HFF-Myc (cell line): ENCODE measurements around the gene PRAC1.
A peak's percentile ranks its signal among the peaks of the same experiment; 100 is the strongest.
"Not testable (repeated sequence)": the region's sequence is repeated elsewhere in the genome, so short reads cannot be mapped to it uniquely, and the experiment has no call there.

Experiments used
- DNase-seq: peaks from one replicate; pipeline ENCODE4 v3.0.0-alpha.2; 2011; ENCODE audit warnings: low read depth; ENCODE audit errors: extremely low read depth
- H3K4me3 ChIP-seq: replicated peaks from 2 replicates; pipeline ENCODE4 v1.5.1; 2011; ENCODE audit warnings: low read depth, mild to moderate bottlenecking, control low read depth, low read length
- TF ChIP-seq, protein P1 (sequence below): IDR thresholded peaks from 2 replicates; pipeline ENCODE4 v1.5.1; 2012; ENCODE audit warnings: mild to moderate bottlenecking, low read depth, low read length, control low read depth; ENCODE audit errors: missing control alignments

PRAC1 gene

DNA sequence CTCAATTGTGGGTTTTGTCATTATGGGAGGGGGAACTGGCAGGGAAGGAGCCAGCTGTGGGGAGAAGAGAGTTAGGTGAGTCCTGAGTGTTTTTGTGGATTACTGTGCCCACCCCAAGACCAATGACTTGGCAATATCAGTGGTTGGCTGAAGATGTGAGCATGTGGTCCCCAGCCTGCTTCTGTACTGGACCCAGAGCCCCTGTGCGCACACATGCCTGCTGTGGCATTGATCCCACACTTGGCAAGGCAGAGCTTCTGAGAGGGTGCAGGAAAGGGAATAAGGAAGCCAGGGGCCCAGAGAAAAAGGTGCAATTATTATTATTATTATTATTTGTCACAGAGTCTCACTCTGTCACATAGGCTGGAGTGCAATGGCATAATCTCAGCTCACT is 1.3 kb downstream of the PRAC1 start:
- TF ChIP-seq, protein P1, sequence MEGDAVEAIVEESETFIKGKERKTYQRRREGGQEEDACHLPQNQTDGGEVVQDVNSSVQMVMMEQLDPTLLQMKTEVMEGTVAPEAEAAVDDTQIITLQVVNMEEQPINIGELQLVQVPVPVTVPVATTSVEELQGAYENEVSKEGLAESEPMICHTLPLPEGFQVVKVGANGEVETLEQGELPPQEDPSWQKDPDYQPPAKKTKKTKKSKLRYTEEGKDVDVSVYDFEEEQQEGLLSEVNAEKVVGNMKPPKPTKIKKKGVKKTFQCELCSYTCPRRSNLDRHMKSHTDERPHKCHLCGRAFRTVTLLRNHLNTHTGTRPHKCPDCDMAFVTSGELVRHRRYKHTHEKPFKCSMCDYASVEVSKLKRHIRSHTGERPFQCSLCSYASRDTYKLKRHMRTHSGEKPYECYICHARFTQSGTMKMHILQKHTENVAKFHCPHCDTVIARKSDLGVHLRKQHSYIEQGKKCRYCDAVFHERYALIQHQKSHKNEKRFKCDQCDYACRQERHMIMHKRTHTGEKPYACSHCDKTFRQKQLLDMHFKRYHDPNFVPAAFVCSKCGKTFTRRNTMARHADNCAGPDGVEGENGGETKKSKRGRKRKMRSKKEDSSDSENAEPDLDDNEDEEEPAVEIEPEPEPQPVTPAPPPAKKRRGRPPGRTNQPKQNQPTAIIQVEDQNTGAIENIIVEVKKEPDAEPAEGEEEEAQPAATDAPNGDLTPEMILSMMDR = no peak
- no peak for DNase-seq
- no peak overlapping the region for H3K4me3 ChIP-seq

DNA sequence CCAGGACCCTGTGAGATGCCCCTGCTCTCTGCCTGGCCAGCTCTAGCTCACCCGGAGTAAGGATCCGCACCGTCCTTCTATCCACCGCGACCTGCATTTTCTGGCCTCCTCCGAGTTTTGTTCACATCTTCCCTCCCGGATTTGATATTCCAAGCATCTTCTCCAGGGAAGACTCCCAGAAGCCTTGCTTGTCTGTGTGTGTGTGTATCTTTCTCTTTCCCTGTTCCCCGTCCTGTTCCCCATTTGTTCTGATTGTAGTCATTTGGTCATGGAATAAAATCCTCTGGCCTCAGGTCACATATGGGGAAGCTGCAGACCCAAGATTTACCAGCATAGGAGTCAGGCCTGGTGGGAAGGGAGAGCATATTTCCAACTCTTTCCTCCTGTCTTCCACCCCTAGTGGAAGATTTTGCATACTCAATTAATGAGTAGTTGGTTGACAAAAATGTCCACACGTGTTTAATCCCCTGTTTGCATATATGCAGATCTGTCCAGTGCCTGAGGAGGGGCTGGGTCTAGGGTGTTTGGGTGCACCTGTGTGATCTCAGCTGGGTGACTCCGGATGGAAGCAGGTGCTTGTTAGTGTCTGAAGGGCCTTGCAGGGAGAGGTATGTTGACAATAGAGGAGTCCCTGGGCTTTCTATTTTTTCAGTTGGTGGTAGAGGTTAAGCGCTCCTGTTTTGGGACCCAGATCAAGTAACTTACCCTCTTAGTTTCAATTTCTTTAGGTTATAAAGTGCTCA is 1.9 kb downstream of the PRAC1 start:
- no peak overlapping the region for H3K4me3 ChIP-seq
- DNase-seq = no peak
- TF ChIP-seq, protein P1 = no peak

DNA sequence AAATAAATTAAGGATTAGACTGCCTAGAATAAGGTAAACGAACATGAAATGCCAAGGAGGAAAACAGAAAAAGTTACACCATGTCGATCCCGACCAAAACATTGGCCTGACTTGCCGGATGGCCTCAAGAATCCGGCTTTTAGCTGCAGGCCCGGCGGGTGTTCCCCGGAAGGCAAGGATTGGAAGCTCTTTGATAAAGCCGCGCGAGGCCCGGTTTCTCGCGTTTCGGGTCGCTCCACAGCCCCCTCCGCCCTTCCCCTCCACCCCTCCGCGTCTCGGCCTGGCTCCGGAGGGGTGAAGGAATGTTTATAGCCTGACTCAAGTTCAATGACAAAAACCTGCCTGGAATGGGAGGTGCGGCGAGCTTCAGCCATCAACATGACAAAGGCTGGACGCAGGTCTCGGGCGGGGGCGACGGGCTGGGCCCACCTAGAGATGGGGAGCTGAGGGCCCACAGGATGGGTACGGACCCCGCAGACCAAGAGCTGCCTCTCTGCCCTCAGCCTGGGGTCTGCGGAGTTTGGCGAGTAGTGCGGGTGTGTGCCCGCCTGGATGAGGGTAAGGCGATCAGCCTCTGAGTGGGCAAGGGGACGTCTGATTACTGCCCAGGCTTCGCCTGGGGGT is 2.6 kb downstream of the PRAC1 start:
- TF ChIP-seq, protein P1 = no peak
- DNase-seq = no peak
- H3K4me3 ChIP-seq = no peak overlapping the region

DNA sequence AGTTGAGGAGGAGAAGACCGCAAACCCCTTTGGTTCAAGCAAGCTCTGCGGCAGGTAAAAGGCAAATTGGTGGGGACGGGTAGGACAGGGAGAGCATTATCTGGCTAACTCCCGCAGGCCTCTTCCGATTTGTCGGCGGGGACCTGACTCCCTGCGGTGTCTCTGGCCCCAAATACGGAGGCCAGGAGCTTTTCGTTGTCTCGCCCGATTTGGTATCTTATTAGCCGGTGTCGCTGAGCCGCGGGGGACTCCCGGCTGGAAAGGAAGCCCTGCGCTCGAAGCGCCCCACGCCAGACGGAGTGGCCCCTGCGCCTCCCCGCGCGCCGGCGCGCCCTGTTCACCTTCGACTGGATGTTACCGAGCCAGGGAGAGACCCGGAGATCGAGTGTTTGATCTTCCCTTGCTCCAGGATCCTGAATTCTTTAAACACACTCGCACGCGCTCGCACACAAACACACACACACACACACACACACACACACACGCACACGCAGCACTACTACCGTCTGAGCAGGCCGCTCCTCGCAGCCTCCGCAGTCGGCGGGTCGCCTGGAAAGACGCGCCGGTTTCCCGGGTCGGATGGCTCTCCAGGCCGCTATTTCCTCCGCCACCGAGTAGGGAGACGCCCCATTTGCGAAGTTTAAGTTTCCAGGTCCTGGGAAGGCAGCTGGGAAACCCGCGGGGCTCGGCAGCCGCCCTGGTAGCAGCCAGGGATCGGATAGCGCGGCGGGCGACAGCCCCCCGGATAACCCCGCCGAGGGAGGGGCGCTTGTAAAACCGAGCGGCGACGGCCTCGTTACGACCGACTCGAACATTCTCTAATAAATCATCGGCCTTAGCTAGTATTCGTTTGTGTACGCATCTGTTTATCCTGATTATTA is 3.3 kb downstream of the PRAC1 start:
- TF ChIP-seq, protein P1 = no peak
- DNase-seq = no peak
- H3K4me3 ChIP-seq = peak overlapping the region; percentile 25

DNA sequence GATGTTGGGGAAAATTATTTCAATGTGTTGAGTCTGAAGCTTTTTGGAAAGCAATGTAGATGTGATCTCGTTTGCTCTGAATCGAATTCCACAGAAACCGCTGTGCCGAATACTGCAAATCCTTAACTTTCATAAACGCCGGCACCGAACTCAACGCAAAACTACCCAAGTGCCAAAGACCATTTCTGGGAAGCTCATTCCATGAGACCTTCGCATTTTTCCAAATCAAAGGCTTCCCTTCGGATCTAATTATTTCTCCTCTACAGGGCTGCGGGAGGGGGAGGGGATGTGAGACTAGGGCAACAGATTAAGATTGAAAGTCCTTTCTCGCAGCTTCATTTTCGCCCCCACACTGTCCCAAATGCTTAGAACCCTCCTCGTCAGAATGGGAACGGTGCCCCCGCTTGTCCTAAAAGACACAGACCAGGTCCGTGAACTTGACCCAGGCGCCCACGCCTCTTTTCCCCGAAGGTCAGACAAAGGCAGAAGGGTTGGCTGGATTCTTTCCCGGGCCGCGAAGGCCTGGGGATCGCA is 4.0 kb downstream of the PRAC1 start:
- TF ChIP-seq, protein P1 = no peak
- peak overlapping the region; percentile 25; the same call in 1 of the 2 replicates for H3K4me3 ChIP-seq
- DNase-seq = no peak

DNA sequence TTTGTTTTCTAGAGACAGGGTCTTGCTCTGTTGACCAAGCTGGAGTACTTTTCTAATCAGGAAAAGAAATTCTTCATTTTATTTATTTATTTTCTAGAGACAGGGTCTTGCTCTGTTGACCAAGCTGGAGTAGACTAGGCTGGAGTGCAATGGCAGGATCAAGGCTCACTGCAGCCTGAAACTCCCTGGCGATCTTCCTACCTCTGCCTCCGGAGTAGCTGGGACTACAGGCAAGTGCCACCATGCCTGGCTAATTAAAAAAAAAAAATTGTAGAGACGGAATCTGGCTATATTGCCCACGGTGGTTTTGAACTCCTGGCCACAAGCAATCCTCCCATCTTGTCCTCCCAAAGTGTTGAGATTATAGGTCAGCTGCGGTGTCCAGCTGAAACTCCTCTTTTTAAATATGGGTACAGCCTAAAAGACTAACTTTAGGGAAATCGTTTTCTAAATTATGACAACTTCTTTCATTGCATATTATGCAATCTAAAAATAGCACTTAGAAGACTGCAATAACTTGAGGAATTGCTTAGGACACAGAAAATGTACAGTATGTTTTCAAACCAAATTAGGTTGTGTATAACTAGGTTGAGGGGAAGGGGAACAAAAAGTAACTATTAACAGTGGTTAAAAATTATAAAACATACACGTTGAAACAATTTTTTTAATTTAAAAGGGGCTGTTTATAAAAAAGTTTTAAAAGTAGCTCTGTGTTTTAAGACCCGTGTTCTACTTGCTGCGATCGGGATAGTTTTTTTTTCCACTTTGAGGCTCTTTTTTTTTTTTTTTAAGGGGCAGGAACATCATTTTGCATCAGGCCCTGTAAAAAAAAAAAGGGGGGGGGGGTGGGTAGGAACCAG is 4.7 kb downstream of the PRAC1 start:
- TF ChIP-seq, protein P1 = no peak
- no peak overlapping the region for H3K4me3 ChIP-seq

DNA sequence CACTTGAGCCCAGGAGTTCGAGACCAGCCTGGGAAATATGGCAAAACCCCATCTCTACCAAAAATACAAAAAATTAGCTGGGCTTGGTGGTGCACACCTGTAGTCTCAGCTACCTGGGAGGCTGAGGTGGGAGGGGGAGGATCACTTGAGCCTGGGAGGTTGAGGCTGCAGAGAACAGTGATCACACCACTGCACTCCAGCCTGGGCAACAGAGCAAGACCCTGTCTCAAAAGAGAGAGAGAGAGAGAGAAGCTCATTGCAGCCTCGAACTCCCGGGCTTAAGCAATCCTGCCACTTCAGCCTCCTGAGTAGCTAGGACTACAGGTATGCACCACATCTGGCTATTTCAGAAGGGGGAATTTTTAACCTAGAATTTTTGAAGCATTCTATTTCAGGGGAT is 5.8 kb downstream of the PRAC1 start:
- not testable (repeated sequence) for H3K4me3 ChIP-seq, DNase-seq

More for the DNA sequence above, 4.7 kb downstream of the PRAC1 start:
- DNase-seq = no peak
